GM12891 (cell line): ENCODE measurements around the gene AHCYL2.
A peak's percentile ranks its signal among the peaks of the same experiment; 100 is the strongest.

Source experiments
- DNase-seq: peaks from one replicate; pipeline ENCODE4 v3.0.0; 2011; ENCODE audit warnings: low spot score; ENCODE audit not compliant: insufficient read length
- FAIRE-seq: peaks from 2 replicates; lab custom pipeline; 2011; peaks lifted over from hg19 to GRCh38; lab: Jason Lieb, UNC
- PAX5 ChIP-seq: IDR thresholded peaks from 2 replicates; pipeline ENCODE4 v1.6.1; 2011; ENCODE audit warnings: low read length, moderate library complexity, mild to moderate bottlenecking; ENCODE audit not compliant: insufficient read depth, severe bottlenecking
- POLR2A ChIP-seq: IDR thresholded peaks from 2 replicates; pipeline ENCODE4 v1.6.1; 2011; ENCODE audit warnings: low read depth, low read length, control low read depth
- POLR2AphosphoS5 ChIP-seq: IDR thresholded peaks from 2 replicates; pipeline ENCODE4 v1.6.1; 2011; ENCODE audit warnings: low read depth, low read length, control low read depth
- POU2F2 ChIP-seq: IDR thresholded peaks from 2 replicates; pipeline ENCODE4 v1.6.1; 2011; ENCODE audit warnings: low read depth, mild to moderate bottlenecking, control low read depth, low read length, moderate library complexity
- SPI1 ChIP-seq: IDR thresholded peaks from 2 replicates; pipeline ENCODE4 v1.6.1; 2011; ENCODE audit warnings: low read depth, low read length, control low read depth
- TAF1 ChIP-seq: IDR thresholded peaks from 2 replicates; pipeline ENCODE4 v1.6.1; 2011; ENCODE audit warnings: low read depth, low read length, control low read depth

Gene AHCYL2

DNA sequence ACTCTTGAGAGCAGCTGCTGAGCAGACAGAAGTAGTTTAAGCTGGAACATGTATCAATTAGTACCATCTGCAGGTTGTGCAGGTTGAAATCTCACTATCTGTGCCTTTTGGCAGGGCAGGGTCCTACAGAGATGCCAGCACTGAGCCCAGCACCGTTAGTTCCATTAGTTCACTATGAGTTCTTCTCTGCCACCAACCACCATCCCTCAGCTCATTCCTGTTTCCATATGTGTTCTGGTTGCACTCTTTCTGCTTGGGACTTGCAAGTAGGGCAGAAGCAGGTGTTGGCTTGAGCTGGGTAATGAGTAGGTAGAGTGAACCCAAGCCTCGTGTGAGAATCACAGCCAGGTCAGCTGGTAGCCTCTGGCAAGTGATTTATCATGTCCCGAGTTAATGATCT lies 33.6 kb upstream of the AHCYL2 start:
- peak; percentile 16 for FAIRE-seq
- TF ChIP-seq POLR2A: no peak
- no peak for TF ChIP-seq POLR2AphosphoS5
- TF ChIP-seq TAF1: no peak
- no peak for TF ChIP-seq PAX5
- no peak for TF ChIP-seq POU2F2
- no peak for TF ChIP-seq SPI1
- no peak for DNase-seq

DNA sequence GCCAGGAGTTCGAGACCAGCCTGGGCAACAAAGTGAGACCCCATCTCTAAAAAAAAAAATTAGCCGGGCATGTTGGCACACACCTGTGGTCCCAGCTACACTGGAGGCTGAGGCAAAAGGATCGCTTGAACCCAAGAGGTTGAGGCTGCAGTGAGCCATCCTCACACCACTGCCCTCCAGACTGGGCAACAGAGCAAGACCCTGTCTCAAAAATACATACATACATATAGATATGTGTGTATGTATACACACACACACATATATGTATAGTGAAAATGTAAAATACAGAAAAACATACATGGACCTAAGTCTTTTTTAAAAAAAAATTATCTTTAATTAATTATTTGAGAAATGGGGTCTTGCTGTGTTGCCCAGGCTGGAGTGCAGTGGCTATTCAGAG lies 30.9 kb upstream of the AHCYL2 start:
- TF ChIP-seq PAX5 (no peak), POU2F2 (no peak), POLR2AphosphoS5 (no peak), SPI1 (no peak), TAF1 (no peak), POLR2A (no peak)
- FAIRE-seq (no peak), DNase-seq (no peak)

DNA sequence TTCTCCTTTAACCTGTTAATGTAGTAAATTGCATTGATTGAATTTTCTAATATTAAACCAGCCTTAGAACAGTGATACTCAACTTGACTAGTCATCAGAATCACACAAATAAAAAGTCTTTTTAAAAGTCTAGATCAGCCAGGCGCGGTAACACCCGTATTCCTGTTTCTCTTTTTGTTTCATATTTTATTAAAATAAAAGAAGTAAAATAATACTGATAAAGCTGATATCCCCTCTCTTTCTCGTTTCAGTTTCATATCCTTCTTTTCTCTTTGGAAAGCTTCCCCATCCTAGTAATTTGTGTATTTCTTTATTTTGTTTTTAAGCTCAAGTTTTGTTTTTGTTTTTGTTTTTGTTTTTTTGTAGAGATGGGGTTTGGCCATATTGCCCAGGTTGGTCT lies 27.1 kb upstream of the AHCYL2 start:
- DNase-seq: no peak
- no peak for TF ChIP-seq POU2F2
- no peak for TF ChIP-seq POLR2AphosphoS5
- no peak for TF ChIP-seq POLR2A
- no peak for TF ChIP-seq SPI1
- no peak for TF ChIP-seq TAF1
- no peak for TF ChIP-seq PAX5
- no peak for FAIRE-seq

DNA sequence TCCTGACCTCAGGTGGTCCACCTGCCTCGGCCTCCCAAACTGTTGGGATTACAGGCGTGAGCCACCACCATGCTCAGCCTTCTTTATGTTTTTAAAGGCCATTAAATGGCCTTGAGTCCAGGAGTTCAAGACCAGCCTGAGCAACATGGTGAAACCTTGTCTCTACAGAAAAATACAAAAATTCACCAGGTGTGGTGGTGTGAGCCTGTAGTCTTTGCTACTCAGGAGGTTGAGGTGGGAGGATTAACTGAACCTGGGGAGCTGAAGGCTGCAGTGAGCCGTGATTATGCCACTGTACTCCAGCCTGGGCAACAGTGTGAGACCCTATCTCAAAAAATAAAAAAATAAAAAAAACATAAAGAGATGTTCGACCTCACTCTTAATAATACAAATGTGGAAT lies 25.4 kb upstream of the AHCYL2 start:
- TF ChIP-seq SPI1: no peak
- TF ChIP-seq POLR2AphosphoS5: no peak
- no peak for TF ChIP-seq PAX5
- TF ChIP-seq POLR2A: no peak
- FAIRE-seq: no peak
- no peak for DNase-seq

DNA sequence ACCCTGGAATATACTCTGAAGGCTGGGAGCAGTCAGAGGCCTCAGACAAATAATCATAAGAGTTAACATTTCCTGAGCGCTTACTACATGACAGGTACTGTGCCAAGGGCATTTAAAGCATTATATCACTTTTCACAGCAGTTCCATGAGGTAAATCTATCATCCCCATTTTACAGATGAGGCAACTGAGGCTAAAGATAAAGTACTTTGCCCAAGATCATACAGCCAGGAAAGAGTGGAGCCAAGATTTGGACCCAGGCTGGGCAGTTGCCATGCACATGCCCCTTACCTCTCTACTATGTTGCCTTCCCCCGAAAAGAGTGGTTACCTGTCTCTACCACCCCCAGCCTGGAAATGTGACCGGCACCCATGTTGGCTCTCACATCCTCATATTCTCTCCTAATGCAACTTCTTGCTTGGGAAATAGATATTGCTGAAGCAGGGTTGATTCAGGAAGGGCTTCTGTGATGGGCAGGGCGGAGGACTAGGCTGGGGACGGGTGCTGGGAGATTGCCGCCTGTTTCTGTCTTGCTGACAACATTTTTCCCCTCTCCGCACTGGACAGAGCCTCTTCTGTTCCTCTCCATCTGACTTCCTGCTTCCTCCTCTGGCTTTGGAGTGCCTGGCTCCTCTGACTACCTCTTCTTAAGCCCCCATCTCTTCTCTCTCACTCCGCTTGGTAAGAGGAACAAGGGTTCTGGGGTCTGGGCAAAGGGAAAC lies 22.6 kb upstream of the AHCYL2 start:
- no peak for TF ChIP-seq TAF1
- no peak for TF ChIP-seq PAX5
- no peak for TF ChIP-seq SPI1
- no peak for TF ChIP-seq POLR2A
- no peak for TF ChIP-seq POLR2AphosphoS5
- TF ChIP-seq POU2F2: no peak
- DNase-seq (no peak), FAIRE-seq (no peak)

DNA sequence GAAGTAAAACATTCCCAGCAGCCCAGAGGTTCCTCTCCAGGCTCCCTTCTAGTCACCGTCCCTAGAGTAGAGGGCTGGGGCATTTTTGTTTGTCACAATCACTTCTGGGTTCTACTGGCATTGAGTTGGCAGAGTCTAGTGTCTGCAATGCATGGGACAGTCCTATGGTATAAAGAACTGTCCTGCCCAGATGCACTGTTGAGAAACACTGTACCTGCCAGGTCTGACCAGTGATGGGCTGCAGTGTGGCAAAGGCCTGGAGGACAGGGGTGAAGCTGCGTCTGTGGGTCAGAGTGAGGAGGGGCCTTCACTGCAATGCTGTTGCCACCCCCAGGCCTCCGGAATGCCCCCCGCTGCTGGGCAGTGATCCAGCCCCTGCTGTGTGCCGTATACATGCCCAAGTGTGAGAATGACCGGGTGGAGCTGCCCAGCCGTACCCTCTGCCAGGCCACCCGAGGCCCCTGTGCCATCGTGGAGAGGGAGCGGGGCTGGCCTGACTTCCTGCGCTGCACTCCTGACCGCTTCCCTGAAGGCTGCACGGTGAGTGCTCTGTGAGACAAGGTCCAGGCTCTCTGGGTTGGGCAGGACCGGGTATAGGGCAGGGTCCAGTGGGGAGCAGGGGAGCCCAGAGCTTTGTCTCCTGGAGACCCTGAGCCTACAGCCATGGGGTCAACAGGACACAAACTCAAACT lies 21.6 kb upstream of the AHCYL2 start:
- TF ChIP-seq PAX5: no peak
- TF ChIP-seq POU2F2: no peak
- TF ChIP-seq TAF1: no peak
- no peak for TF ChIP-seq POLR2A
- no peak for TF ChIP-seq SPI1
- TF ChIP-seq POLR2AphosphoS5: no peak
- no peak for FAIRE-seq
- DNase-seq: no peak

DNA sequence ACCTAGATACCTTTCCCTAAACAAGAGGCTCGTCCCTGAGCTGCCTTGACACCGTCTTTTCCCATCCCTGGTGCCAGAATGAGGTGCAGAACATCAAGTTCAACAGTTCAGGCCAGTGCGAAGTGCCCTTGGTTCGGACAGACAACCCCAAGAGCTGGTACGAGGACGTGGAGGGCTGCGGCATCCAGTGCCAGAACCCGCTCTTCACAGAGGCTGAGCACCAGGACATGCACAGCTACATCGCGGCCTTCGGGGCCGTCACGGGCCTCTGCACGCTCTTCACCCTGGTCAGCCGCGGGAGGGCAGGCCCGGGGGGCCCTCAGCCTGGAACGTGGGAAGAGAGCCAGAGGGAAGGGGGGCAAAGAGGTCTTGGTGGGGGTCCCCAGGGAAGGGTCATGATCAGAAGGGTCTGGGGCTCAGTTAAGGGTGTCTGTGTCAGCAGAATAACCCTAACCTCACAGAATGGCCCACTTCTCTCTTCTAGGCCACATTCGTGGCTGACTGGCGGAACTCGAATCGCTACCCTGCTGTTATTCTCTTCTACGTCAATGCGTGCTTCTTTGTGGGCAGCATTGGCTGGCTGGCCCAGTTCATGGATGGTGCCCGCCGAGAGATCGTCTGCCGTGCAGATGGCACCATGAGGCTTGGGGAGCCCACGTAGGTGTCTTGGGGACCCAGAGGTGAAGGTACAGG lies 19.6 kb upstream of the AHCYL2 start:
- no peak for TF ChIP-seq POLR2AphosphoS5
- TF ChIP-seq POLR2A: no peak
- peak; percentile 9; the same call in 1 of the 2 replicates for TF ChIP-seq SPI1
- FAIRE-seq (no peak), DNase-seq (no peak)

DNA sequence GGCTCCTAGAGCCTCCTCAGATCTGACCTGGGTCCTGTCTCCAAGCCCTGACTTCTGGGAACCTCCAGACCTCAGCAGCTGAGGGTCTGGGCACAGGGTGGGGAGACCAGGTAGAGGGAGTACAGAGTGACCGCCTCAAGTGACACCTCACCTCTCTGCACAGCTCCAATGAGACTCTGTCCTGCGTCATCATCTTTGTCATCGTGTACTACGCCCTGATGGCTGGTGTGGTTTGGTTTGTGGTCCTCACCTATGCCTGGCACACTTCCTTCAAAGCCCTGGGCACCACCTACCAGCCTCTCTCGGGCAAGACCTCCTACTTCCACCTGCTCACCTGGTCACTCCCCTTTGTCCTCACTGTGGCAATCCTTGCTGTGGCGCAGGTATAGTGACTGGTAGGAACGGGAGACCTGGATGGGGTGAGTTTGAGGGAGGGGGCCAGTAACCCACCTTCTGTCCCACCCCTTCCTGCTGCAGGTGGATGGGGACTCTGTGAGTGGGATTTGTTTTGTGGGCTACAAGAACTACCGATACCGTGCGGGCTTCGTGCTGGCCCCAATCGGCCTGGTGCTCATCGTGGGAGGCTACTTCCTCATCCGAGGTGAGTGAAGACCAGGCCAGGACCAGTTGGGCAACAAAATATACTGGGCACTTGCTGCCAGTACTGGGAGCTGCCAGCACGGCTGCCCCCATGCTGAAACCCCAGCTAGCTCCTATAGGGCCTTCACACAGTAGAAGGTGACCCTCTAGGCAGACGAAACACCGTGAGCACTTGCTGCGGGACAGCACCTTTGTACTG lies 18.6 kb upstream of the AHCYL2 start:
- DNase-seq: no peak
- no peak for TF ChIP-seq POU2F2
- no peak for TF ChIP-seq TAF1
- TF ChIP-seq POLR2AphosphoS5: no peak
- TF ChIP-seq SPI1: no peak
- no peak for TF ChIP-seq POLR2A
- no peak for TF ChIP-seq PAX5
- no peak for FAIRE-seq

DNA sequence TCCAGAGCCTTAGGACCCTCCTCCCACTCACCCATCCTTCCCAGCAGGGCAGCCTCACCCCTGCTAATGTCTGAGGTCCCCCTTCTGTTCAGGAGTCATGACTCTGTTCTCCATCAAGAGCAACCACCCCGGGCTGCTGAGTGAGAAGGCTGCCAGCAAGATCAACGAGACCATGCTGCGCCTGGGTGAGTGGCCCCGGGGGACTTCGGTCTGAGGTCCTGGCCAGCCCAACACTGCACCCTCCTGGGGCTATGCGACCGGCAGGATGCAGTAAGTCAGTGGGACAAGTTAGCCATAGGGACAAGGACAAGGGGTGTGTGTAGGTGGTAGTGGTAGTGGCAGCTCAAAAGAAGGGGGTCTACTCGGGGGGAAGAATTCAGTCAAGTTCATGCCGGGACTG lies 16.2 kb upstream of the AHCYL2 start:
- DNase-seq (no peak), FAIRE-seq (peak; percentile 28)
- TF ChIP-seq TAF1 (no peak), SPI1 (no peak), POU2F2 (no peak), POLR2AphosphoS5 (no peak), POLR2A (no peak), PAX5 (no peak)
